Type B pancreatic cell (in vitro differentiated cells): Measurements from ENCODE around the gene SPTLC1. TPM values are rescaled to one million over a fixed set of nuclear protein-coding genes. Genes with fewer than 3 reads are reported as not detected.
"Not testable (repeated sequence)": the region's sequence is repeated elsewhere in the genome, so short reads cannot be mapped to it uniquely, and the experiment has no call there.

ENCODE experiments used
- DNase-seq: peaks from one replicate; pipeline ENCODE4 v3.0.0; 2021; ENCODE audit warnings: mixed read lengths; ENCODE audit not compliant: unreplicated experiment; ENCODE audit errors: extremely low spot score
- H3K27ac Mint-ChIP-seq: 2 replicates; pipeline ENCODE4 v1.8.0; 2021; ENCODE audit warnings: mild to moderate bottlenecking, mixed read lengths
- H3K27me3 Mint-ChIP-seq: 2 replicates; pipeline ENCODE4 v1.8.0; 2021; ENCODE audit warnings: mixed read lengths
- H3K36me3 Mint-ChIP-seq: 2 replicates; pipeline ENCODE4 v1.8.0; 2021; ENCODE audit warnings: mixed read lengths
- H3K4me1 Mint-ChIP-seq: one replicate; pipeline ENCODE4 v1.8.0; 2021; ENCODE audit warnings: mixed read lengths; ENCODE audit not compliant: unreplicated experiment
- H3K4me3 Mint-ChIP-seq: 2 replicates; pipeline ENCODE4 v1.8.0; 2021; ENCODE audit warnings: mild to moderate bottlenecking, mixed read lengths
- H3K9me3 Mint-ChIP-seq: 2 replicates; pipeline ENCODE4 v1.8.0; 2021; ENCODE audit warnings: mixed read lengths
- CTCF ChIP-seq: fragments of 200-600 bp; sonication (generic); conservative IDR thresholded peaks from 2 replicates; pipeline ENCODE4 v1.5.0; 2021; ENCODE audit warnings: antibody characterized with exemption, mild to moderate bottlenecking
- total RNA-seq: library from RNA; stranded (reverse); gene quantifications from 2 replicates; pipeline ENCODE4 v1.2.1, GENCODE V29; 2021; ENCODE audit warnings: low replicate concordance

Gene SPTLC1
- total RNA-seq, 1 donor from 2014 or later, result 66.1 TPM

DNA sequence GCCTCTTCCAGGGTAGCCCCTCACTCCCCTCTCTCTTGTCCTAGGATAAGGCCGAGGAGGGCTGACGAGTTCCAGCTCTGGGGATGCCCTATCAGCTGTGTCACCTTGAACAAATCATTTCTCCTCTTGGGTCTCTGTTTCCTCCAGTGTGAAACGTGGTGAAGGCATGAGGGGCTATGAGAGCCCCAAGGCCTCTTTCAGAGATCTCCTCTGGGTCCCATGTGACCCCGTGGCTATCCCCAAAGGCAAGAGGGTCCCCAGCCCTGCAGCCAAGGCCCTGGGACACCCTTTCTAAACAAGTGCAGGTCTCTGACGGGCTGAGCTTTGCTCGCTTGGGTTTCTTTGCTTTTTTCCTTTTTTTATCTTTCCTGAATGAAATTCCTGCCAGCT lies 25.5 kb upstream of the SPTLC1 start:
- Mint-ChIP-seq H3K9me3 (no peaks in the 10 kb centered on the region), H3K4me3 (peak overlapping the region; percentile 91), H3K27me3 (peaks cover 27% of the 10 kb centered on the region)

DNA sequence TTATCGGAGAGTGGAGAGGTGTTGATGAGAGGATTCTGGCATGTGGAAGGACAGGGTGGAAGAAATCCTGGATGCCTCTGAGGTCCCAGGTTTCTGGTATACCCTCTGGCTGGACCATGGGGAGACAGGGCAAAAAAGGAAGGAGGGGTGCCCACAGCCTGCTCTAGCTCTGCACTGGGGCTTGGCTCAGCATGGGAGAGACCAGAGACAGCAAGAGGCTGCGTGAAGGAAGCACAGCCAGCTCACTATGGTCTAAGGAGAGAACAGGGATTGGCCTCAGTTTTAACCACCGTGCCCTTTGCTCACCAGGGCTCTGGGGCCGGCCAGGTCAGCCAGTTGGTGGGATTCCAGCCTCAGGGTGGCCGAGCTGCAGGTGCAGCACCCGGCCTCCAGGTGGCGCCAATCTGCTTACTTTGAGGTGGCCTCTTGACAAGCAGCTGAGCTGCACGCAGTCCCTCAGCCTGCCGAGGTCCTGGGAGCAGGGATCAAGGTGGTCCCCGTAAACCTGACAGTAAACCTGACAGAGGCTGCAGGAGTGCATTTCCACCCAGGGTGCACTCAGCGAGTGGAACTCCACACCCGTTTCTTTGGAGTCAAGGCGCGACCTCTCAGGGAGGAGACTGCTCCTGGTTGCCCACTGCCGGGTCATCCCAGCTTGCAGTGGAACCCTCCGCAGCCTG lies 25.0 kb upstream of the SPTLC1 start:
- H3K4me3 Mint-ChIP-seq, result peak overlapping the region; percentile 61
- DNase-seq, result peak; percentile 87
- H3K27ac Mint-ChIP-seq, result peak overlapping the region; percentile 45
- H3K4me1 Mint-ChIP-seq, result peaks cover 4% of the 10 kb centered on the region
- no peaks in the 10 kb centered on the region for H3K36me3 Mint-ChIP-seq
- no peaks in the 10 kb centered on the region for H3K9me3 Mint-ChIP-seq
- H3K27me3 Mint-ChIP-seq, result peaks cover 27% of the 10 kb centered on the region
- peak; percentile 97 for TF ChIP-seq CTCF

More for the DNA sequence above, 25.5 kb upstream of the SPTLC1 start:
- DNase-seq, result no peak
- TF ChIP-seq CTCF, result no peak
- H3K4me1 Mint-ChIP-seq, result peaks cover 4% of the 10 kb centered on the region
- no peaks in the 10 kb centered on the region for H3K36me3 Mint-ChIP-seq
- H3K27ac Mint-ChIP-seq, result peak overlapping the region; percentile 79

DNA sequence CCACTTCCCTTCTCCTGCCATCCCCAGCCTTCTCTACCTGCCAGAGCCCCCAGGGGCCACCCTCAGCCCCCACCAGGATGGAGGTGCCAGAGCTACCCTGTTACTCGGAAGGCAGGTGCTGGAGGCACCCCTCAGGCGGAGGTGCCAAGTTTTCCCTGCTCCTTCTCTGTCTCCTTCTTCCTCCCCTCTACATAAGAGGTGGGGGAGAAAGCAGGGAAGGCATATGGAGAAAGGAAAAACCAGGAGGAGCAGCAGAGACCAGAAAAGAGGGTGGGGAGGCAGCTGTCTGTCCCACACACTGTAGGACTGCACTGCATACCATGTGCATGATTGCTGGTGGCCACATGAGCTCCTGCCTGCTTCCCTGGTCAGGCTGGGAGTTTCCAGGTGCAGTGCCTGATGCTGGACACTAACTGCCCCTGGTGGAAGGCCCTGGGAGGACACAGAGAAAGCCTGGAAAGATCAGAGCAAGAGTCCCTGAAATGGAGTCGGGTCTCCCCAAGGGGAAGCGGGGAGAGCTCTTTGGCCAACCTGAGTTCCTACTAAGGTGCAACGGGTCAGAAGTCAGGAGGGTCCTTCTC lies 23.8 kb upstream of the SPTLC1 start:
- not testable (repeated sequence) for H3K4me3 Mint-ChIP-seq, H3K9me3 Mint-ChIP-seq, H3K27ac Mint-ChIP-seq, DNase-seq, H3K4me1 Mint-ChIP-seq, H3K36me3 Mint-ChIP-seq
- TF ChIP-seq CTCF, result peak; percentile 30
- H3K27me3 Mint-ChIP-seq, result peaks cover 30% of the 10 kb centered on the region

- H3K36me3 Mint-ChIP-seq, result no peaks in the 10 kb centered on the region
- H3K9me3 Mint-ChIP-seq, result no peaks in the 10 kb centered on the region
- peaks cover 10% of the 10 kb centered on the region for H3K4me1 Mint-ChIP-seq
- no peak overlapping the region for H3K4me3 Mint-ChIP-seq
- DNase-seq, result peak; percentile 88
- TF ChIP-seq CTCF, result peak; percentile 95
- H3K27me3 Mint-ChIP-seq, result peaks cover 31% of the 10 kb centered on the region
- H3K27ac Mint-ChIP-seq, result no peak overlapping the region
These were observed 23.1 kb upstream of the SPTLC1 start for GRCh38 chr9:92138157-92138959.

- H3K36me3 Mint-ChIP-seq, result no peaks in the 10 kb centered on the region
- no peak overlapping the region for H3K4me3 Mint-ChIP-seq
- DNase-seq, result no peak
- peaks cover 20% of the 10 kb centered on the region for H3K27me3 Mint-ChIP-seq
- peaks cover 10% of the 10 kb centered on the region for H3K4me1 Mint-ChIP-seq
- H3K27ac Mint-ChIP-seq, result no peak overlapping the region
- H3K9me3 Mint-ChIP-seq, result peaks cover 2% of the 10 kb centered on the region
- TF ChIP-seq CTCF, result no peak
These were observed 21.1 kb upstream of the SPTLC1 start for GRCh38 chr9:92136184-92136858.
